GM21786 (cell line): ENCODE data around the gene SLC25A21.
"Not testable (repeated sequence)": the region's sequence is repeated elsewhere in the genome, so short reads cannot be mapped to it uniquely, and the experiment has no call there.

Source experiments
- ATAC-seq: cut with Tn5 transposase; IDR thresholded peaks from one replicate; pipeline ENCODE4 v1.9.1; 2021; ENCODE audit not compliant: unreplicated experiment

The SLC25A21 gene

DNA sequence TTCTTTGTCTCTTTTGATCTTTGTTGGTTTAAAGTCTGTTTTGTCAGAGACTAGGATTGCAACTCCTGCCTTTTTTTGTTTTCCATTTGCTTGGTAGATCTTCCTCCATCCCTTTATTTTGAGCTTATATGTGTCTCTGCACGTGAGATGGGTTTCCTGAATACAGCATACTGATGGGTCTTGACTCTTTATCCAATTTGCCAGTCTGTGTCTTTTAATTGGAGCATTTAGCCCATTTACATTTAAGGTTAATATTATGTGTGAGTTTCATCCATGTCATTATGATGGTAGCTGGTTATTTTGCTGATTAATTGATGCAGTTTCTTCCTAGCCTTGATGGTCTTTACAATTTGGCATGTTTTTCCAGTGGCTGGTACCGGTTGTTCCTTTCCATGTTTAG lies 276.1 kb downstream of the SLC25A21 start:
- not testable (repeated sequence) for ATAC-seq

DNA sequence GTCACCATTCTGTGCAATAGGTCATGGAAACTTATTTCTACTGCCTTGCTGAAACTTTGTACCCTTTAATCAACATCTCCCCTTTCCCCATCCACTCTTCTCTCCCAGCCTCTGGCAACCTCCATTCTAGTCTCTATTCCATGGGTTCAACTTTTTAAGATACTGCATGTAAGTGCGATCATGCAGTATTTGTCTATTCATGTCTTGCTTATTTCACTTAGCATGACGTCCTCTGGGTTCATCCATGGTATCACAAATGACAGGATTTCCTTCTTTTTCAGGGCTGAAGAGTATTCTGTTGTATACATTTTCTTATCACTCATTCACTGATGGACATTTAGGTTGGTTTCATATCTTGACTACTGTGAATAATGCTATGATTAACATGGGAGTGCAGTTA lies 288.4 kb downstream of the SLC25A21 start:
- no peak for ATAC-seq

DNA sequence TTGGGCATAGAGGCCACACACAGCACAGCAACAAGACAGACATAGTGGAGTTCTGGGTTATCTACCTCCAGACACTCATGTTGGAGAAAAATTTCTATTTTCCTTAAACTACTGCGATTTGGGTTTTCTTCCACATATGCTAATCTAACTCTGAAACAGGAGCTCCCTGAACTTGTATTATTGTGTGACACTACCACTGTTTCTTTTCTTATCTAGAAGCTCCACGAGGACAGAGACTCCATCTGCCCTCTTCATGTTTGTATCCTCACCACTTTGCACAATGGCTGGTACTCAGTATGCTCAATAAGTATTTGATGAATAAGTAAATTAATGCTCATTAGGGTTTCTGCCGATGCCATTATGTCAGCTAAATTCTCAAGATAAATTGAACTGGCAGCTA lies 292.1 kb downstream of the SLC25A21 start:
- ATAC-seq, result no peak

DNA sequence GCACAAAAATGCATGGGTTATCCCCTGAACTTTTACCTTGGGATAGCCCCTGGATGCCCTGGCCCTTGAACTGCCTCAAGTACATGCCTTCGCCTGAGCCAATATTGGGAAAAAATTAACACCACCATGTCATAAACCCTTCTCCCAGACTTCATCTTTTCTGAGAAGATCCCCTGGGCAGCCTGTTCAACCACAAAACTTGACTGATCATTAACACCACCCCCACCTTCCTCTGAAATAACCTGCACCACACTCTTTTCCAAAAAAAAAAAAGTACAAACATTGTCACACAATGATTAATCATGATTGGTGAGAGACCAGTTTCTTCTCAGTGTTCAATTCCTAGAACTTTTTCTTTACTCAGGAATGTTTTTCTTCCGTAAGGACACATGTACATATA lies 292.8 kb downstream of the SLC25A21 start:
- ATAC-seq, result no peak

DNA sequence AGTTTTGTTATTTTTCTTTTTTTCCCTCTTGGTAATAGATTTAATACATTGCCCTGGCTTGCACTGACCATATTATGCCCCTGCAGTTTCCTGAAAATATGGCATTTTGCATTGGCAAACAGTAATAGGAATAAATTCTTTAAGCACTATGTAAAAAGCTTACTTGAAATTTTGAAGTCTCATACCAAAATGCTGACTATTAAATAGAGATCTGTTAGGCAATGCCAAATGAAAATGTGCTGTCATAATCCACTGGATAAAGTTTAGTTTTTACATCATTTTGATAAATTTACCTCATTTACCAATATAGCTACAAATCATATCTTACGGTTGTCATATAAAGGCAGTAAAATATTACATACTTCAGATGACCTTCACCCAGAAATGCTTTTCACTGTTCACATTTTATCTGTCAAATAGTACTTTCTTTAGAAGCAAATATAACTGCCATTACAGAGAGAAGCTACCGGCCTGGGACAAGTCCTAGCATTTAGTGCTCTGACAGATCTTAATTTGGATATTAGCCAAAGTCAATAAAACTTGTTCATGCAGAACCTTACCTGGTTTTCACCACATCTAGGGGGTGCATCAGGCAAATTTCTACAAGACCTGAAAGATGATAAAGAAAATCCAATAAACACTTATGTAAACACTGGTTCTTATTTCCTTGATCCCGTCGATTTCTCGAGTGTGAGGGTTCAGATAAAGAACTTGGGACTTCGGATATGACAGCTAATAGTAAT lies 297.8 kb downstream of the SLC25A21 start:
- ATAC-seq, result no peak

DNA sequence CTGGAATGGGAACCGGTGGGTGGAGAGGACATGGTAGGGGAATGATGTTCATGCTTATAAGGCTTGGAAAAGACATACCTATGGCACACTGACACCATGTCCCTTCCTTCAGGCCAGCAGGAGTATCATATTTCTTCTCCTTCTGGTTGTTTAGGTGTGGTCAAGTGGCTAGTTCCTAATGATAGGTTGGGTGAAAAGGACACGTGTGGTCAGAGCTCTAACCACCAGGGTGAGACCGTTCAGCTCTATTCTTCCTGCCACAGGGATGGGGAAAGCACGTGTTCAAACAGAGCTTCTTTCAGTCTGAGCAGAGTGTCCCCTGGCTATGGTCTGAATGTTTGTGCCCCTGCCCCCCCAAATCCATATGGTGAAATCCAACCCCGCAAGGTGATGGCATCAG lies 301.6 kb downstream of the SLC25A21 start:
- ATAC-seq, result no peak

DNA sequence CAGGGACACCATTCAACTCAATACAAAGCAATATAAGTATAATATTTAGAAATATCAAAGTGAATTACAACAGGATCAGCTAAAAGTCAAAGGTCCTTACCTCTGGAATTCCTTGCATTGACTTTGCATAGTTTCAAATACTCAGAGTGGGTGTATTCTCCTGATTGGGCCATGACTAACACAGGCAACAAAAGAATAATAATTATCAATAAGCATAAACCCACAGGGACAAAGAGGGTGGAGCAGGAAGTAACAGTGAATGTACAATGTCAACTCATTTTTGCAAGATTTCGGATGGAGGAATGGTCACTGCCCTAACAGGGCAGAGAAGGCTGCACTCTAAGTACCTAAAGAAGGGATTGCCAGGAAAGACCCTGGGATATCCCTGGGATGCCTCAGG lies 303.3 kb downstream of the SLC25A21 start:
- ATAC-seq, result no peak

DNA sequence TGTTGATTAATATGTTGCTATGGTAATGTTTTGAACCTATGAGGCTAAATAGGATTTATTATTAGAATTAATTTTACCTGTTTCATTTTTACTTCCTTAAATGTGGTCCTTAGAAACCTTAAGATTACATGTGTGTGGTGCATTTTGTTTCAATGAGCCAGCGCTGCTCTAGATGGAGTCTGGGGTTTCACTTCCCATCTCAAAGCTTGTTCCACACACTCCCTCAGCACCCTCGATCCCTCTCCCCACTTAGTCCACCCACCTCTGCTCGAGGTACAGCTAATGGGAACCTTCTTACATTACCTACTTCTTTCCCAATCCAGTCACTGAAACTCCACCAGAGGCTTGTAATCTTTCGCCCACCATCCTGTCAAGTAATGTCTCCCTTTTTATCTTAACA lies 305.5 kb downstream of the SLC25A21 start:
- ATAC-seq, result peak; percentile 87

DNA sequence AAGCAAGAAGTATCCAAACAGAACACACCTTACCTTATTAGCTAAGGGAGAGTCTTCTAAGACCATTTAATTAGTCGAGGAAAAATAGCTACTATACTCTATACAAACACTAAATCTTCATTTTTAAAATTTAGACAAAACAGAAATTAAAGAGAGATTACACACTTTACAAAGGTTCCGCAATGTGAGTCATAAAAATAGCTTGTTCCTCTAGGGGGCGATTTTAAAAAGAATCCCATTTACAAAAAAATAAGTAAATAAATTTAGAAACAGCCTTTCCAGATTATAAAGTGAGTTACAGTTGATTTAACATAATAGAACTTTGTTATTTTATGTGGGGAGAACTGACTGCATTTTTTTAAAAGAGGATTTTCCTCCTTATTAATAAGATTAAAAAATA lies 309.1 kb downstream of the SLC25A21 start:
- ATAC-seq, result no peak

DNA sequence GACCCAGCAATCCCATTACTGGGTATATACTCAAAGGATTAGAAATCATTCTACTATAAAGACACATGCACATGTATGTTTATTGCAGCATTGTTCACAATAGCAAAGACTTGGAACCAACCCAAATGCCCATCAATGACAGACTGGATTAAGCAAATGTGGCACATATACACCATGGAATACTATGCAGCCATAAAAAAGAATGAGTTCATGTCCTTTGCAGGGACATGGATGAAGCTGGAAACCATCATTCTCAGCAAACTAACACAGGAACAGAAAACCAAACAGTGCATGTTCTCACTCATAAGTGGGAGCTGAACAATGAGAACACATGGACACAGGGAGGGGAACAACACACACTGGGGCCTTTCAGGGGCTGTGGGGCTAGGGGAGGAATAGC lies 310.2 kb downstream of the SLC25A21 start:
- ATAC-seq, result not testable (repeated sequence)

DNA sequence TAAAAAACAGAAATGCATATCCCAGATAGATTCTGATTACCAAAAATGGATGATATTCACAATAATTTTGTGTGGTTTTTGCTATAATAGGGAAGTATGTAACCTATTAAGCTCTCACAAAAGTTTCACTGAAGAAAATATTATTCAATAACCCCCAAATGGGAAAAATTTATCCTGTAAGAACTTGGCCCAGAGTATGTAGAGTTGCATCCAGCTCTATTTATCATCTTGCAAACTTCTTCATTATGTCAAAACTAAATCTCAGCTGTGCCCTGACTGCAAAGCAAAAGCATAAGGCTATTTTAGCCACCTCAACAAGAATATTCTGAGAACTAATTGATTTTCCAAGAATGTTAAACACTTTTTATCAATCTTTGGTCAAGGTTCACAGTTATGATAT lies 311.6 kb downstream of the SLC25A21 start:
- ATAC-seq, result no peak

DNA sequence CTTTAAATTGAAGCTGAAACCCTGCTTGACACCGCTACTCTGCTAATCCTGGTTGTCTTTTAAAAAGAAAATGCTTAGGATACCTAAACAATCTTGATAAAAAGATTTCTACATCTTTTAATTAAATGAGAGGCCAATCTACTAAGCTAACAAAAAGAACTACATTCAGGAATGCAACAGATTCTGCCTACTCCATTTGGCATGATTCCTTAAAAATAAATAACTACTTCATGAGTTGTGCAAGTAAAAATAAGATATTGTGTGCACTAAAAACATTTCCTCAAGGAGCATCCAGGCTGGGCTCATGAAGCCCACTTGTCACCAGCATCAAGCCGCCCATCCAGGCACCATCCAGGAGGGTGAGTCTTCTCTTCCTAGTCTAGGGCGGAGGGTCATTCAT lies 313.3 kb downstream of the SLC25A21 start:
- ATAC-seq, result no peak

DNA sequence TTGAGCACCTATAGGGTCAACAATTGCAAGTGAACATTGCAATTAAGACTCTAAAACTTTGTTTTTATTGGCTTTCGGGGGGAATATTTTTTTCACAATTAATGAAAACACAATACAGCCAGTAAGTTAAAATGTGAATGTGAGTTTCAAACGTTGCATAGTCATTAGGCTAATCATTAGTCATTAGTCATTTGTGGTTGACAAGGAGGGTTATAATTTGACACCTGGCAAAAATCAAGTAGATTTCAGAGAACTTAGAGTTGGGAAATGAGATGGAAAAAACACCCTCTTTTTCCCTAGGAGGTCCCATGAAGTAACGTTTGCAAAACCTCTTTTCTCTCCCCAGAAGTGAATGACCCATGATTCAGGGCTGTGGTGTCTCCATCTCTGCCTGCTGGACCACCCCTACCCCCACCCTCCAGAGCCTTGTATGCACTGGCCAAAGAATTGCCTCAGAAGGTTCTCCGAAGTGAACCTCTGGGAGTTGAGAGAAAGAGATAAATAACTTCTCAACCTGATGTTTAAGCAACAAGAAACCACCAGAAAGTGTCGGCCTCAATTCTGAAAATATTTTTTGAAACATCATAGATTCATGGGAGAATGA lies 314.5 kb downstream of the SLC25A21 start:
- ATAC-seq, result no peak

DNA sequence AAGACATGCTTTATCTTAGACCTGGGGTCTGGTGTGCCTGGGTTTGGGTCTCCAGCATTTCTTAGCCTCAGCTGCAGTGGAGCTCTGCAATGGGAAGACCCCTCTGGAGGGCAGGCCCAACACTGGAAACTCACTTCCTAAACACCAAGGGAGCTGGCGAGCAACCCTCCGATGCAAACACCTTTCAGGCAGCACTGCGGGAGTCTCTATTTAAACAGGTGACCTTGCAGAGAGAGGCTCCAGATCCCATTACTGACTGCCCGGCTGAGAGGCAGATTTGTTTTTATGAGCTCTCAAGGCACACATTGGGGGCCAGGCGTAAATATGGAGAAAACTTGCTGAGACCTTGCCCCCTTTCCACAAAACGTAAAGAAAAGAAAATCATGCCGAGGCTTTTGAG lies 315.3 kb downstream of the SLC25A21 start:
- no peak for ATAC-seq

DNA sequence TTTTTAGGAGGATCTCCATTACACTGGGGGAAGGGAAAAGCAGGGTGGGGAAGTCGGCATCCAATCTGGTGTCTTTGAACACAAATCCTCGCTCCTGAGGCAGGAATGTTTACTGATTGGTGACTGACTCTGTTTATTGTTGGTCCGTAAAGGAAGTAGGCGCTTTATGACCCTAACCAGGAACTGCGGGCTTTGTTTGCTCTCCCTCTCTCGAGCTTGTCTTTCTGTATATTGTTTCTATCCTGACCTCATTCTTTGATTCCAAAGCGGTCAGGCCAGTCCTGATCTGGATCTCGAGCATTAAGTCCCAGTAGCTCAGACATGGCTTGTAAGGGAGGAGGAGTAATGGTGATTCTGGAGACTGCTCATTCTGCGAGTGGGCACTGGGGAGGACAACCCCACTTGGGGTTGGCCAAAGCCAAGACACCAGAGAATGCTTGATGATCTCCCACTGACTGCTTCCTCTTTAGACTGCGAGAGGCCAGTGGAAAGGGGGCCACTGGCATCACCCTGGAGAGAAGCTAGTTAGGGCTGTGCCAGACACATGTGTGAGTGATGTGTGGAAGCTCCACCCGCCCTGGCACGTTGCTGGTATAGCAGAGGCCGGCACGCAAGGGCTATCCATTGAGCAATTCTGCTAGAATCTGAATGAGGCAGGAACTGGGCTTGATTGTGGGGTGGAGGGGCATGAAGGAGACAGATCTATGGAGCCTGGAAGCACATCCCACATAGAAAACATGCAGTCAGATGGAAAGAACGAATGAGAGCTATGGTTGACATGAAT lies 316.1 kb downstream of the SLC25A21 start:
- no peak for ATAC-seq

DNA sequence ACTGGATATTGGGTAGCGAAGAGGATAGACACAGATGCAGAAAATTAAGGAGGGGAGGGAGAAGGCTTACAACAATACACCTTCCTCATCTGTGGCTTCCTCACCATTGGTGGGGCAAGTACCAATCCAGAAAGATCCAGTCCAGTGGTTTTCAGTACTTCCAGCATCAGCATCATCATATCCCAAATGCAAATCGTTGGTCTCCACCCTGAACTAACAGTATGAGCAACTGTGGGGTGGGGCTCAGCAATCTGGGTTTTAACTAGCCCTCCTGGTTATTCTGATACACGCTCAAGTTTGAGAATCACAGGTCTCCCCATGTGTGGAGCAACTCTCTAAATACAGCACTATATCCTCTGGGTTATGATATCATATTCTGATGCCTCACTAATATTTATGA lies 317.0 kb downstream of the SLC25A21 start:
- no peak for ATAC-seq

DNA sequence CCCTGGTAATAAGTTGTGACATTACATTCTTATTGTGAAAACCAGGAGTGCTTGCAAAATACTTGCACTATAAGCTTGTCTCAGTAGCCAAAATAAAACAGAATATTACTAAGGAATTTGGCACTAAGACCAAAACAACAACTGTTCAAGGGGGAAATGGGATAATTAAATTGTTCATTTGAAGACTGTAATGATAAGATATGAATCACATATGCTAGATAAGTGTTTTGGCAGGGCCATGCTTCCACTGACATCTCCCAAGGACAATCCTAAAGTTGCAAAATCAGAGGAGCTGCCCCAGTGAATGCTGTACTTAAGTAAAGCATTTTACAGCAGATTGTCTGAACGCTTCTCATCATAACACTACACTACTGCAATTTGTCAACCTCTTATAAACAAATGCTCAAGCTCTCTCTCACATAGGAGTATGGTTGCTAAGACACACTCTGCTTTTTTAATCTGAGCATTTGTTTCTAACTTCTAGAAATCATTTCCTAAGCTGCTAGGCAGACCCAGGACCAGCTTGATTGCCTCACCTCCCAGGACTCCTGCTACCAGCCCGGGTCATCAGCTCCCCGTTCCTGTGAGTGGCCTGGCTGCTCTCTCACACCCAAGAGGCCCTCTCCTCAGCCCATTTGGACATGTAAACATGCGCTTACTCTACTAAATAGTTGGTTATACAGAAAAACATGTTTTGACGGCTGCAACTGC lies 319.3 kb downstream of the SLC25A21 start:
- ATAC-seq, result no peak

DNA sequence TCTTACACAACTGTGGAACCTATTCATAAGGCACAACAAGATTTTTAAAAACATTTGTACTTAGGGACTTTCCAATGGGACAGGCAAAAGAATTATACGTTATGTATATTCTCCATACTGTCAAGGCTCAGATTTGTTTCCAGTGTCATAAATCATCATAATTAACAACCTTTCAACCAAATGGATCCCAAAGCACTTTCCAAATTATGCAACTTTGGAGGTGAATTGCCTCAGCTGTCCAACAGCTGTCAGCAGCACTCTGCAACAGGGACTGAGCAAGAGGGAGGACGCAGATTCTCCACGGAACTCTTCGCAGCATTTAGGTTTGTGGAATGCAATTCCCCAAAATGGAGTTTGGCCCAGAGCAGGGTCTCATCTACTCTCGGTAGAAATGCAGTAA lies 324.2 kb downstream of the SLC25A21 start:
- no peak for ATAC-seq

DNA sequence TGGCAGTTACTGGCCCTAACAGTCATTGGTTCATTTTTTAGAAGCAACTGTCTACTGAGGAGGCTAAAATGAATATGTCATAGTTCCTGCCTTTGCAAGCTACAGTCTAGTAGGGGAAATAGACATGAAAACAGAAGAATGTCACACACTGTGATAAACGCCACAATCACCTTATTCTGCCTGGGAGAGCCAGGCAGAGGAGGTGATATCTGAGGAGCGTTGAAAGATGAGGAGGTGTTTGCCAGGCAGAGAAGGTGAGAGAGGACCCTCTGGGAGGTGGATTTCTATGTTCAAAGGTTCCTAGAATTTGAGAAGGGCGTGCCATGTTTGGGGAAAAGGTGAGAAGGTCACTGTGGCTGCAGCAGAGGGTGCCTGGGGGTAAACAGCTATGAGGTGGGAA lies 325.0 kb downstream of the SLC25A21 start:
- ATAC-seq, result no peak

DNA sequence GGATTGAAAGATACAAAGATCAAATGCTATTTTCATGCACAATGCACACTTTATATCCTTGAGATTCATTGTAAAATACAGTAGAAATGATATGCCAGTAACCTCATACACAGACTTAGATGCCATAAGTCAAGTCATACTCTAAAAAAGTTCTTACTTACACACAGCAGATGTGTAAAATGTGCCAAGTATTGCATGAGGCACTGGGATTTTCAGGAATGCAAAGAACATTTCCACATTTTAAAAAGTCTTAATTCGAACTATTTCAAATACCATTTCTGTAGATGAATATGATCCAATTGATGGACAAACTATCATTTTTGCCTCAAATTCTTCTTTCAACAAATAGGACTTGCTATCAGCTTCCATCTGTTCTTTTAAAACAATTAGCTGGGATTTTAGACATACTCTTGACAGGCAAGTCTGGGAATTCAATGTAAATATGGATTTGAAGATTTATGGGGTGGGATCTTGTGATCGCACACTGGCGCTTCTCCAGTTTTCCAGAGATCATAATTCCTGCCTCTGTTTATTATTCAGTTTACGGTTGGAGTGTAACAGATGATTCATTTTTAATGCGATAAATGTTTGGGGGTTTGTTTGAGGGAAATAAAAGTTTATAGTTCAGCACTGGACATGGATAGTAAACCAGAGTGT lies 326.9 kb downstream of the SLC25A21 start:
- ATAC-seq, result no peak
